PC-3 (cell line): ENCODE measurements around the gene TMEM62. TPM values are rescaled to one million over a fixed set of nuclear protein-coding genes. Genes with fewer than 3 reads are reported as not detected.
A peak's percentile ranks its signal among the peaks of the same experiment; 100 is the strongest.

Source experiments
- ATAC-seq: fragments of 200-7000 bp; cut with Tn5 transposase; 2 replicates; pipeline ENCODE4 v1.9.1; 2020; ENCODE audit warnings: mild to moderate bottlenecking, moderate library complexity
- BruUV-seq: library from RNA; stranded (reverse); fragments of 400-500 nt; replicated peaks from 2 replicates; lab custom pipeline; 2021; lab: Mats Ljungman, UMichigan
- CTCF ChIA-PET: fragments of 300-600 bp; sonication (Branson Sonifier 250); formaldehyde crosslinking; loops from one replicate; lab custom pipeline; 2022; ENCODE audit warnings: antibody characterized with exemption; lab: Charles Lee
- POLR2A ChIA-PET: fragments of 300-600 bp; sonication (Branson Sonifier 250); formaldehyde crosslinking; loops from one replicate; lab custom pipeline; 2022; ENCODE audit warnings: antibody characterized with exemption; ENCODE audit not compliant: unreplicated experiment; lab: Charles Lee
- DNase-seq: peaks from one replicate; pipeline ENCODE4 v3.0.0-alpha.2; 2015
- H2AFZ ChIP-seq: fragments of 300-600 bp; sonication (generic); 2 replicates; pipeline ENCODE4 v1.6.0; 2016; ENCODE audit warnings: antibody characterized with exemption, low read length
- H3F3A ChIP-seq: fragments of 300-600 bp; sonication (generic); one replicate; pipeline ENCODE4 v1.6.0; 2017; ENCODE audit warnings: antibody characterized with exemption, low read length, control low read depth, mild to moderate bottlenecking; ENCODE audit not compliant: unreplicated experiment
- H3K27ac ChIP-seq: fragments of 300-600 bp; sonication (generic); 2 replicates; pipeline ENCODE4 v1.5.1; 2016; ENCODE audit warnings: mild to moderate bottlenecking, low read length
- H3K27me3 ChIP-seq: fragments of 300-600 bp; sonication (generic); 2 replicates; pipeline ENCODE4 v1.6.1; 2016; ENCODE audit warnings: low read length, mixed read lengths
- H3K36me3 ChIP-seq: fragments of 300-600 bp; sonication (generic); 2 replicates; pipeline ENCODE4 v1.6.1; 2016; ENCODE audit warnings: low read depth, mixed run types, low read length, mixed read lengths
- H3K4me1 ChIP-seq: fragments of 300-600 bp; sonication (generic); 2 replicates; pipeline ENCODE4 v1.5.1; 2016; ENCODE audit warnings: low read length; ENCODE audit not compliant: insufficient read depth
- H3K4me2 ChIP-seq: fragments of 300-600 bp; sonication (generic); 2 replicates; pipeline ENCODE4 v1.6.0; 2016; ENCODE audit warnings: low read length
- H3K4me3 ChIP-seq: fragments of 300-600 bp; sonication (generic); 2 replicates; pipeline ENCODE4 v1.5.1; 2016; ENCODE audit warnings: mild to moderate bottlenecking, low read length, mixed read lengths
- H3K79me2 ChIP-seq: fragments of 300-600 bp; sonication (generic); 2 replicates; pipeline ENCODE4 v1.6.1; 2017; ENCODE audit warnings: low read length, mixed read lengths
- H3K9ac ChIP-seq: fragments of 300-600 bp; sonication (generic); 2 replicates; pipeline ENCODE4 v1.6.0; 2016; ENCODE audit warnings: mild to moderate bottlenecking, low read length
- H3K9me2 ChIP-seq: fragments of 300-600 bp; sonication (generic); replicated peaks from 2 replicates; pipeline ENCODE4 v1.6.1; 2016; ENCODE audit warnings: mixed run types, low read length, mixed read lengths
- H3K9me3 ChIP-seq: fragments of 300-600 bp; sonication (generic); 2 replicates; pipeline ENCODE4 v1.6.1; 2016; ENCODE audit warnings: low read length, mixed read lengths
- H4K20me1 ChIP-seq: fragments of 300-600 bp; sonication (generic); 2 replicates; pipeline ENCODE4 v1.6.1; 2016; ENCODE audit warnings: low read length, mixed read lengths
- EZH2 ChIP-seq: fragments of 300-600 bp; sonication (generic); IDR thresholded peaks from one replicate; pipeline ENCODE4 v1.6.1; 2017; ENCODE audit warnings: antibody characterized with exemption, mild to moderate bottlenecking, low read length; ENCODE audit not compliant: unreplicated experiment
- EZH2phosphoT487 ChIP-seq: fragments of 300-600 bp; sonication (generic); IDR thresholded peaks from 2 replicates; pipeline ENCODE4 v1.6.1; 2018; ENCODE audit warnings: mild to moderate bottlenecking, antibody characterized with exemption, low read length, borderline replicate concordance
- intact Hi-C: fragments of 100-400 bp; cut with micrococcal nuclease; formaldehyde crosslinking; loops from 2 replicates; pipeline ENCODE4 v1.9.0; 2023
- total RNA-seq: library from RNA; depleted of rRNA; stranded (reverse); fragments of >200 nt; gene quantifications from 2 replicates; pipeline ENCODE4 v1.2.3, GENCODE V29; 2014
- TF ChIP-seq, protein P1 (sequence below): fragments of 300-600 bp; sonication (generic); conservative IDR thresholded peaks from 2 replicates; pipeline ENCODE4 v1.5.1; 2017; ENCODE audit warnings: antibody characterized with exemption, low read depth, mild to moderate bottlenecking, low read length

TMEM62 gene
- total RNA-seq, 1 experiment from 2014 or later = 19.6 TPM

DNA sequence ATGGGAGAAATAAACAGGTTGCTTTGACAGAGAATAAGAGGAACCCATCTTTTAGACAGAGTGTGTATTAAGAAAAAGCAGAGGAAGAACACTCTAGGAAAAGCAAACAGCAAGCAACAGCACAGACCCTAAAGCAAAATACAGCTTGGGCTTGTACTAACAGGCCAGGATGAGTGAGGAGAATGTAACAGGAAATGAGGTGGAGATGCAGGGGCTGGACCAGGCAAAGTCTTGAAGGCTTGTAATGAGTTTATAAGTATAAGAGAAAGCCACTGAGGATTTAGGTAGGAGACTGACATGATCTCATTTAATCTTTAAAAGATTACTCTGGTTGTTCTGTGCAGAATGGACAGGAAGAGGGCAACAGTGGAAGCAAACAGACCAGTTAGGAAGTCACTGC lies 32.4 kb upstream of the TMEM62 start:
- DNase-seq (no peak), ATAC-seq (no peak)
- Histone ChIP-seq H2AFZ (no peak overlapping the region), H3K27ac (no peak overlapping the region), H3K9ac (no peak overlapping the region), H3K4me3 (no peak overlapping the region), H3K4me2 (no peak overlapping the region), H3K9me3 (no peaks in the 10 kb centered on the region), H4K20me1 (0 out of 2 replicates have a peak, but pooled peaks cover 5% of the 10 kb centered on the region), H3K79me2 (peaks cover 72% of the 10 kb centered on the region), H3K9me2 (no peaks in the 10 kb centered on the region), H3K27me3 (no peaks in the 10 kb centered on the region), H3F3A (no peaks in the 10 kb centered on the region), H3K36me3 (peaks cover 19% of the 10 kb centered on the region), H3K4me1 (peaks cover 18% of the 10 kb centered on the region)
- POLR2A ChIA-PET = no interaction called here
- intact Hi-C loops = loop anchor here (10.0 kb wide), 1 partner anchor 84 kb away; the partner anchor contains the start of gene CCNDBP1
- BruUV-seq = no TSS peak
- no peak for TF ChIP-seq EZH2phosphoT487
- TF ChIP-seq EZH2 = no peak
- TF ChIP-seq, protein P1, sequence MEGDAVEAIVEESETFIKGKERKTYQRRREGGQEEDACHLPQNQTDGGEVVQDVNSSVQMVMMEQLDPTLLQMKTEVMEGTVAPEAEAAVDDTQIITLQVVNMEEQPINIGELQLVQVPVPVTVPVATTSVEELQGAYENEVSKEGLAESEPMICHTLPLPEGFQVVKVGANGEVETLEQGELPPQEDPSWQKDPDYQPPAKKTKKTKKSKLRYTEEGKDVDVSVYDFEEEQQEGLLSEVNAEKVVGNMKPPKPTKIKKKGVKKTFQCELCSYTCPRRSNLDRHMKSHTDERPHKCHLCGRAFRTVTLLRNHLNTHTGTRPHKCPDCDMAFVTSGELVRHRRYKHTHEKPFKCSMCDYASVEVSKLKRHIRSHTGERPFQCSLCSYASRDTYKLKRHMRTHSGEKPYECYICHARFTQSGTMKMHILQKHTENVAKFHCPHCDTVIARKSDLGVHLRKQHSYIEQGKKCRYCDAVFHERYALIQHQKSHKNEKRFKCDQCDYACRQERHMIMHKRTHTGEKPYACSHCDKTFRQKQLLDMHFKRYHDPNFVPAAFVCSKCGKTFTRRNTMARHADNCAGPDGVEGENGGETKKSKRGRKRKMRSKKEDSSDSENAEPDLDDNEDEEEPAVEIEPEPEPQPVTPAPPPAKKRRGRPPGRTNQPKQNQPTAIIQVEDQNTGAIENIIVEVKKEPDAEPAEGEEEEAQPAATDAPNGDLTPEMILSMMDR = no peak
- CTCF ChIA-PET = no interaction called here

GRCh38 chr15:43102187-43102586 lies 31.2 kb upstream of the TMEM62 start:
- Histone ChIP-seq H2AFZ (no peak overlapping the region), H3K4me3 (no peak overlapping the region), H3K9ac (no peak overlapping the region), H3K4me1 (peaks cover 12% of the 10 kb centered on the region), H3K9me3 (no peaks in the 10 kb centered on the region), H3K9me2 (no peaks in the 10 kb centered on the region), H3K27me3 (no peaks in the 10 kb centered on the region), H4K20me1 (no peaks in the 10 kb centered on the region), H3K27ac (no peak overlapping the region), H3K4me2 (no peak overlapping the region), H3K79me2 (peaks cover 63% of the 10 kb centered on the region), H3K36me3 (peaks cover 19% of the 10 kb centered on the region), H3F3A (no peaks in the 10 kb centered on the region)
- DNase-seq (no peak), ATAC-seq (no peak)
- ChIA-PET CTCF (no interaction called here), POLR2A (interaction anchor here (0.6 kb wide), 1 partner anchor 31 kb away, joined by 16 read pairs; no protein-coding TSS in a partner anchor)
- TF ChIP-seq, protein P1 = no peak
- TF ChIP-seq EZH2phosphoT487 = no peak
- intact Hi-C loops = loop anchor here (10.0 kb wide), 1 partner anchor 83 kb away; the partner anchor contains the start of gene CCNDBP1
- no TSS peak for BruUV-seq

- POLR2A ChIA-PET = no interaction called here
- Histone ChIP-seq H3K9me2 (no peaks in the 10 kb centered on the region), H3K9ac (no peak overlapping the region), H3K4me2 (peak overlapping the region; percentile 99), H3K4me3 (peak overlapping the region; percentile 76; the same call in 1 of the 2 replicates), H3F3A (no peaks in the 10 kb centered on the region), H3K27ac (no peak overlapping the region), H2AFZ (no peak overlapping the region), H4K20me1 (no peaks in the 10 kb centered on the region), H3K4me1 (peaks cover 12% of the 10 kb centered on the region), H3K9me3 (no peaks in the 10 kb centered on the region), H3K79me2 (peaks cover 53% of the 10 kb centered on the region), H3K36me3 (peaks cover 17% of the 10 kb centered on the region), H3K27me3 (no peaks in the 10 kb centered on the region)
- no peak for TF ChIP-seq EZH2
- TF ChIP-seq, protein P1 = no peak
- no peak for TF ChIP-seq EZH2phosphoT487
- intact Hi-C loops = loop anchor here (10.0 kb wide), 1 partner anchor 81 kb away; the partner anchor contains the start of gene CCNDBP1
- CTCF ChIA-PET = interaction anchor here (0.8 kb wide), 1 partner anchor 100 kb away, joined by 4 read pairs; no protein-coding TSS in a partner anchor
- DNase-seq (no peak), ATAC-seq (no peak)
- BruUV-seq = no TSS peak
Measured at GRCh38 chr15:43103907-43104306, 29.5 kb upstream of the TMEM62 start.
